ENCODE measurements around the gene DYRK1B.
"Not testable (repeated sequence)": the region's sequence is repeated elsewhere in the genome, so short reads cannot be mapped to it uniquely, and the experiment has no call there.

The DYRK1B gene

GRCh38 chr19:39818626-39819097 lies 15.3 kb downstream of the DYRK1B start:
- Mint-ChIP-seq H3K27ac (no peak overlapping the region), H3K9me3 (no peaks in the 10 kb centered on the region), H3K27me3 (no peaks in the 10 kb centered on the region), H3K36me3 (peaks cover 2% of the 10 kb centered on the region), H3K4me1 (no peaks in the 10 kb centered on the region), H3K4me3 (no peak overlapping the region)
- CTCF ChIA-PET: no interaction called here
- DNase-seq: no peak

GRCh38 chr19:39817888-39818561 lies 15.9 kb downstream of the DYRK1B start:
- no peak overlapping the region for H3K27ac Mint-ChIP-seq
- no peak for DNase-seq
- H3K4me3 Mint-ChIP-seq: no peak overlapping the region
- no peaks in the 10 kb centered on the region for H3K9me3 Mint-ChIP-seq
- peaks cover 2% of the 10 kb centered on the region for H3K36me3 Mint-ChIP-seq
- CTCF ChIA-PET: no interaction called here
- no peaks in the 10 kb centered on the region for H3K4me1 Mint-ChIP-seq
- H3K27me3 Mint-ChIP-seq: no peaks in the 10 kb centered on the region

GRCh38 chr19:39816287-39817048 lies 17.5 kb downstream of the DYRK1B start:
- CTCF ChIA-PET: interaction anchor here (1.1 to 1.3 kb wide), 2 partner anchors 24 kb away, joined by 3 read pairs; no protein-coding TSS in a partner anchor
- H3K36me3 Mint-ChIP-seq: peaks cover 2% of the 10 kb centered on the region
- H3K4me3 Mint-ChIP-seq: no peak overlapping the region
- no peaks in the 10 kb centered on the region for H3K4me1 Mint-ChIP-seq
- DNase-seq: no peak
- no peak overlapping the region for H3K27ac Mint-ChIP-seq
- no peaks in the 10 kb centered on the region for H3K9me3 Mint-ChIP-seq
- H3K27me3 Mint-ChIP-seq: no peaks in the 10 kb centered on the region

- Mint-ChIP-seq H3K27me3 (no peaks in the 10 kb centered on the region), H3K9me3 (no peaks in the 10 kb centered on the region), H3K27ac (no peak overlapping the region), H3K4me1 (no peaks in the 10 kb centered on the region), H3K4me3 (no peak overlapping the region), H3K36me3 (no peaks in the 10 kb centered on the region)
- no peak for DNase-seq
- CTCF ChIA-PET: no interaction called here
Observed at GRCh38 chr19:39814595-39814994, 19.4 kb downstream of the DYRK1B start.

GRCh38 chr19:39814111-39814510 lies 19.9 kb downstream of the DYRK1B start:
- DNase-seq, H3K27me3 Mint-ChIP-seq, H3K27ac Mint-ChIP-seq, CTCF ChIA-PET, H3K4me1 Mint-ChIP-seq, H3K36me3 Mint-ChIP-seq, H3K4me3 Mint-ChIP-seq, H3K9me3 Mint-ChIP-seq: not testable (repeated sequence)

- no peaks in the 10 kb centered on the region for H3K9me3 Mint-ChIP-seq
- H3K36me3 Mint-ChIP-seq: no peaks in the 10 kb centered on the region
- H3K27me3 Mint-ChIP-seq: no peaks in the 10 kb centered on the region
- no peak for DNase-seq
- H3K4me3 Mint-ChIP-seq: no peak overlapping the region
- CTCF ChIA-PET: no interaction called here
- no peak overlapping the region for H3K27ac Mint-ChIP-seq
- no peaks in the 10 kb centered on the region for H3K4me1 Mint-ChIP-seq
Observed at GRCh38 chr19:39813264-39813993, 20.5 kb downstream of the DYRK1B start.

- H3K4me3 Mint-ChIP-seq: no peak overlapping the region
- H3K4me1 Mint-ChIP-seq: no peaks in the 10 kb centered on the region
- CTCF ChIA-PET: no interaction called here
- no peaks in the 10 kb centered on the region for H3K36me3 Mint-ChIP-seq
- no peaks in the 10 kb centered on the region for H3K9me3 Mint-ChIP-seq
- H3K27me3 Mint-ChIP-seq: no peaks in the 10 kb centered on the region
- no peak for DNase-seq
- H3K27ac Mint-ChIP-seq: no peak overlapping the region
Observed at GRCh38 chr19:39811064-39811463, 22.9 kb downstream of the DYRK1B start.

- no peaks in the 10 kb centered on the region for H3K4me1 Mint-ChIP-seq
- no peak for DNase-seq
- H3K4me3 Mint-ChIP-seq: no peak overlapping the region
- no peak overlapping the region for H3K27ac Mint-ChIP-seq
- H3K9me3 Mint-ChIP-seq: no peaks in the 10 kb centered on the region
- CTCF ChIA-PET: interaction anchor here (0.5 to 0.6 kb wide), 2 partner anchors 30 to 380 kb away, joined by 3 to 4 read pairs; no protein-coding TSS in a partner anchor
- no peaks in the 10 kb centered on the region for H3K36me3 Mint-ChIP-seq
- peaks cover under 1% of the 10 kb centered on the region for H3K27me3 Mint-ChIP-seq
Observed at GRCh38 chr19:39810424-39810823, 23.5 kb downstream of the DYRK1B start.

- Mint-ChIP-seq H3K9me3 (no peaks in the 10 kb centered on the region), H3K36me3 (no peaks in the 10 kb centered on the region), H3K4me1 (no peaks in the 10 kb centered on the region), H3K27me3 (peaks cover 6% of the 10 kb centered on the region), H3K4me3 (no peak overlapping the region), H3K27ac (no peak overlapping the region)
- CTCF ChIA-PET: interaction anchor here (1.7 kb wide), 1 partner anchor 34 kb away, joined by 5 read pairs; no protein-coding TSS in a partner anchor
- no peak for DNase-seq
Observed at GRCh38 chr19:39809368-39809767, 24.6 kb downstream of the DYRK1B start.

GRCh38 chr19:39808688-39809087 lies 25.3 kb downstream of the DYRK1B start:
- H3K4me1 Mint-ChIP-seq, H3K27me3 Mint-ChIP-seq, H3K36me3 Mint-ChIP-seq, H3K9me3 Mint-ChIP-seq, DNase-seq, H3K27ac Mint-ChIP-seq, H3K4me3 Mint-ChIP-seq: not testable (repeated sequence)
- CTCF ChIA-PET: interaction anchor here (1.0 to 1.7 kb wide), 2 partner anchors 25 to 34 kb away, joined by 3 to 5 read pairs; partner anchors contain the start of gene DYRK1B

GRCh38 chr19:39807846-39808364 lies 26.1 kb downstream of the DYRK1B start:
- H3K27ac Mint-ChIP-seq: no peak overlapping the region
- peaks cover 13% of the 10 kb centered on the region for H3K27me3 Mint-ChIP-seq
- no peaks in the 10 kb centered on the region for H3K9me3 Mint-ChIP-seq
- no peak overlapping the region for H3K4me3 Mint-ChIP-seq
- no peaks in the 10 kb centered on the region for H3K36me3 Mint-ChIP-seq
- DNase-seq: no peak
- CTCF ChIA-PET: interaction anchor here (1.0 to 1.2 kb wide), 2 partner anchors 15 to 26 kb away, joined by 3 to 4 read pairs; partner anchors contain the start of gene DYRK1B
- no peaks in the 10 kb centered on the region for H3K4me1 Mint-ChIP-seq

- H3K27me3 Mint-ChIP-seq: peaks cover 20% of the 10 kb centered on the region
- no peaks in the 10 kb centered on the region for H3K4me1 Mint-ChIP-seq
- CTCF ChIA-PET: no interaction called here
- H3K36me3 Mint-ChIP-seq: no peaks in the 10 kb centered on the region
- no peaks in the 10 kb centered on the region for H3K9me3 Mint-ChIP-seq
- no peak overlapping the region for H3K4me3 Mint-ChIP-seq
- H3K27ac Mint-ChIP-seq: no peak overlapping the region
- no peak for DNase-seq
Observed at GRCh38 chr19:39805104-39805503, 28.9 kb downstream of the DYRK1B start.

- CTCF ChIA-PET: interaction anchor here (1.0 to 3.4 kb wide), 2 partner anchors 11 to 40 kb away, joined by 3 to 13 read pairs; no protein-coding TSS in a partner anchor
- no peaks in the 10 kb centered on the region for H3K4me1 Mint-ChIP-seq
- no peaks in the 10 kb centered on the region for H3K36me3 Mint-ChIP-seq
- H3K9me3 Mint-ChIP-seq: no peaks in the 10 kb centered on the region
- H3K27ac Mint-ChIP-seq: no peak overlapping the region
- peaks cover 20% of the 10 kb centered on the region for H3K27me3 Mint-ChIP-seq
- H3K4me3 Mint-ChIP-seq: no peak overlapping the region
- no peak for DNase-seq
Observed at GRCh38 chr19:39802958-39803357, 31.0 kb downstream of the DYRK1B start.

GRCh38 chr19:39797083-39797482 lies 36.9 kb downstream of the DYRK1B start:
- CTCF ChIA-PET: no interaction called here
- no peaks in the 10 kb centered on the region for H3K9me3 Mint-ChIP-seq
- no peak overlapping the region for H3K4me3 Mint-ChIP-seq
- H3K4me1 Mint-ChIP-seq: peaks cover 7% of the 10 kb centered on the region
- H3K27ac Mint-ChIP-seq: no peak overlapping the region
- H3K27me3 Mint-ChIP-seq: peaks cover 18% of the 10 kb centered on the region
- no peaks in the 10 kb centered on the region for H3K36me3 Mint-ChIP-seq
- no peak for DNase-seq
